HEK293T (cell line): Measurements from ENCODE around the gene ZBTB4.

Experiments used
- ARNT ChIP-seq: fragments of 450-650 bp; IDR thresholded peaks from 2 replicates; pipeline ENCODE4 v1.6.1; 2017; ENCODE audit warnings: mild to moderate bottlenecking
- BHLHE40 ChIP-seq: fragments of 450-650 bp; IDR thresholded peaks from 2 replicates; pipeline ENCODE4 v1.6.1; 2016; ENCODE audit warnings: mild to moderate bottlenecking, moderate library complexity, borderline replicate concordance
- CTBP1 ChIP-seq: fragments of 450-650 bp; IDR thresholded peaks from 2 replicates; pipeline ENCODE4 v1.6.1; 2016; ENCODE audit warnings: borderline replicate concordance
- ELF4 ChIP-seq: fragments of 450-650 bp; IDR thresholded peaks from 2 replicates; pipeline ENCODE4 v1.6.1; 2017; ENCODE audit warnings: antibody characterized with exemption
- FOXA1 ChIP-seq: fragments of 450-650 bp; IDR thresholded peaks from 2 replicates; pipeline ENCODE4 v1.6.1; 2016; ENCODE audit warnings: mild to moderate bottlenecking
- FOXK2 ChIP-seq: fragments of 450-650 bp; IDR thresholded peaks from 2 replicates; pipeline ENCODE4 v1.6.1; 2016; ENCODE audit warnings: mild to moderate bottlenecking
- FOXM1 ChIP-seq: fragments of 450-650 bp; IDR thresholded peaks from 2 replicates; pipeline ENCODE4 v1.6.1; 2017; ENCODE audit warnings: mild to moderate bottlenecking, borderline replicate concordance
- HDGF ChIP-seq: fragments of 450-650 bp; IDR thresholded peaks from 2 replicates; pipeline ENCODE4 v1.6.1; 2017; ENCODE audit warnings: antibody characterized with exemption, borderline replicate concordance
- L3MBTL2 ChIP-seq: fragments of 450-650 bp; conservative IDR thresholded peaks from 2 replicates; pipeline ENCODE4 v1.6.1; 2016; ENCODE audit warnings: mild to moderate bottlenecking
- LEF1 ChIP-seq: fragments of 450-650 bp; IDR thresholded peaks from 2 replicates; pipeline ENCODE4 v1.6.1; 2017; ENCODE audit warnings: mild to moderate bottlenecking, borderline replicate concordance
- NFRKB ChIP-seq: fragments of 450-650 bp; IDR thresholded peaks from 2 replicates; pipeline ENCODE4 v1.6.1; 2016; ENCODE audit warnings: mild to moderate bottlenecking, moderate library complexity
- SP1 ChIP-seq: fragments of 450-650 bp; IDR thresholded peaks from 2 replicates; pipeline ENCODE4 v1.6.1; 2017
- SUZ12 ChIP-seq: fragments of 450-650 bp; IDR thresholded peaks from 2 replicates; pipeline ENCODE4 v1.6.1; 2016; ENCODE audit warnings: mild to moderate bottlenecking
- TARDBP ChIP-seq: fragments of 450-650 bp; IDR thresholded peaks from 2 replicates; pipeline ENCODE4 v1.6.1; 2016

DNA sequence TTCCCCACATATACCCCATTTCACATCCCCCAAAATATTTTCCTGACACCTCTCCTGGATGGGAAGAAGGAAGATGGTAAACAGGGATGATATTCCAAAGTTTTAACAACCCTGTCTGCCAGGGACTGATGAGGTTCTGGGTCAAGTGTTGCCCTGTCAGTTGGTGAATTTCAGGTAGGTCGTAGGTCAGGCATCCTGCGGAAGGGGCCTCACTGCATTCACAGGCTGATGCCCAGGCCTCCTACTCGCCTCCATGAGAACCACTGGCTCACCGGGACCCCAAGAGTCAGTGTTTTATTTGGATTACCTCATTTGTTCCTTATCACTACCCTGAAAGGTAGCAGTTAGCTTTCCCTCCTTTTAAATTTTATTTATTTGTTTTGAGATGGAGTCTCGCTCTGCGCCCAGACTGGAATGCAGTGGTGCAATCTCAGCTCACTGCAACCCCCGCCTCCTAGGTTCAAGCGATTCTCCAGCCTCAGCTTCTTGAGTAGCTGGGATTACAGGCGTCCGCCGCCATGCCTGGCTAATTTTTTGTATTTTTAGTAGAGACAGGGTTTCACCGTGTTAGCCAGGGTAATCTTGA lies 10.5 kb downstream of the ZBTB4 start:
- TF ChIP-seq FOXK2 (no peak), L3MBTL2 (no peak), HDGF (no peak), BHLHE40 (no peak), FOXM1 (no peak), LEF1 (no peak), FOXA1 (no peak), ELF4 (no peak), TARDBP (no peak), ARNT (no peak), SUZ12 (no peak), SP1 (no peak), NFRKB (no peak), CTBP1 (no peak)
